Measurements from ENCODE around the gene ZNF880. TPM values are rescaled to one million over a fixed set of nuclear protein-coding genes. Genes with fewer than 3 reads are reported as not detected.

ZNF880 gene
- 33.1 and 37.4 TPM in 2 replicates for total RNA-seq

GRCh38 chr19:52369559-52370340 lies at the start of gene ZNF880:
TSS of gene ZNF880 (plus strand) at chr19:52369923. CDS start at chr19:52369966, 43 bp downstream.

GRCh38 chr19:52336117-52336790 lies 33.5 kb upstream of the ZNF880 start, which contains the start of gene ZNF610:
TSS of gene ZNF610 (plus strand) at chr19:52336243. CDS start at chr19:52349173, 12,930 bp downstream.

GRCh38 chr19:52397310-52398080 lies 27.8 kb downstream of the ZNF880 start, which contains the start of gene ZNF528:
TSS of gene ZNF528 (plus strand) at chr19:52397849. CDS start at chr19:52402014, 4,165 bp downstream.

GRCh38 chr19:52428937-52429336 lies 59.2 kb downstream of the ZNF880 start, which contains the start of gene ZNF534:
TSS of gene ZNF534 (plus strand) at chr19:52429148. CDS start at chr19:52431475, 2,327 bp downstream.

Other genes starting within 250 kb of the ZNF880 start
- 9.4 and 12.1 TPM in 2 replicates for gene ZNF616, start 230.0 kb upstream of the ZNF880 start, total RNA-seq
- gene ZNF836, start 198.3 kb upstream of the ZNF880 start, total RNA-seq: 6.5 and 7.5 TPM in 2 replicates
- 83.5 and 112 TPM in 2 replicates for gene PPP2R1A, start 179.9 kb upstream of the ZNF880 start, total RNA-seq
- 8.4 and 11.6 TPM in 2 replicates for gene ZNF766, start 100.3 kb upstream of the ZNF880 start, total RNA-seq
- 4.6 and 6.1 TPM in 2 replicates for gene ZNF480, start 72.8 kb upstream of the ZNF880 start, total RNA-seq
- gene ZNF610, start 33.7 kb upstream of the ZNF880 start, total RNA-seq: 2.3 and 3.6 TPM in 2 replicates
- gene ZNF528, start 27.9 kb downstream of the ZNF880 start, total RNA-seq: 23.9 and 29.4 TPM in 2 replicates
- not detected in 2 replicates for gene ZNF534, start 59.2 kb downstream of the ZNF880 start, total RNA-seq
- 3.1 and 3.4 TPM in 2 replicates for gene ZNF578, start 83.6 kb downstream of the ZNF880 start, total RNA-seq
- gene ZNF808, start 157.7 kb downstream of the ZNF880 start, total RNA-seq: 14.5 and 18.9 TPM in 2 replicates
- gene ZNF701, start 200.4 kb downstream of the ZNF880 start, total RNA-seq: 10.4 and 12.0 TPM in 2 replicates